ENCODE data around the gene SESTD1.

DNA sequence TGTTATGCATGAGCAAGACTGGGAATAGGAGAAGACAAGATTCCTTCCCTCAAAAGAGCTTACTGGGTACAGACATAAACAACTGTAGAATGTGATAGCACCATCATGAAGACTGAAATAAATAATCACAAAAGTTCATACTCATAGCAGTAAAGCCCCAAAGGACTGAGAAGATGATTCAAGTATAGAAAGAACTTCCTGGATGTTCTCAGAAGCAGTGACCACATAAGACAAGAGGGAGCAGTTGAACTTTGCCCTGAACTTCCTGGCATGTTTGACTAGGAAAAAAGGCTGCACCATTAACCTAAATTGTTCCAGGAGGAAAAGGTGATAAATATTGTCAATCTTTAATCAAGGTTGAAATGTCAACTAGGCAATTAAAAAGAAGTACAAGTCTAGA lies 156.9 kb downstream of the SESTD1 start:
- no peak for TF ChIP-seq CTCF (IDR thresholded peaks at IDR 0.05; ENCODE audit: insufficient read depth, low read length)
- no peak for TF ChIP-seq GABPA (IDR thresholded peaks at IDR 0.05; ENCODE audit: low read depth)

All from HL-60 (cell line).